Coronary artery (tissue), 2 donors: ENCODE data around the gene GARIN5B.

Experiments
- DNase-seq: peaks from one replicate; pipeline ENCODE4 v3.0.0-alpha.2; 2017; ENCODE audit warnings: low spot score
- H3K27ac ChIP-seq, 2 donors: fragments of 200-600 bp; sonication (generic); one replicate each; pipeline ENCODE4 v1.5.1; 2016 to 2019
- H3K4me3 ChIP-seq: fragments of 200-600 bp; sonication (generic); 2 replicates; pipeline ENCODE4 v1.5.1; 2016; ENCODE audit warnings: mild to moderate bottlenecking, moderate library complexity
- TF ChIP-seq, protein P1 (sequence below): fragments of 200-600 bp; sonication (generic); IDR thresholded peaks from one replicate; pipeline ENCODE4 v1.5.1; 2019; ENCODE audit warnings: antibody characterized with exemption

The GARIN5B gene

DNA sequence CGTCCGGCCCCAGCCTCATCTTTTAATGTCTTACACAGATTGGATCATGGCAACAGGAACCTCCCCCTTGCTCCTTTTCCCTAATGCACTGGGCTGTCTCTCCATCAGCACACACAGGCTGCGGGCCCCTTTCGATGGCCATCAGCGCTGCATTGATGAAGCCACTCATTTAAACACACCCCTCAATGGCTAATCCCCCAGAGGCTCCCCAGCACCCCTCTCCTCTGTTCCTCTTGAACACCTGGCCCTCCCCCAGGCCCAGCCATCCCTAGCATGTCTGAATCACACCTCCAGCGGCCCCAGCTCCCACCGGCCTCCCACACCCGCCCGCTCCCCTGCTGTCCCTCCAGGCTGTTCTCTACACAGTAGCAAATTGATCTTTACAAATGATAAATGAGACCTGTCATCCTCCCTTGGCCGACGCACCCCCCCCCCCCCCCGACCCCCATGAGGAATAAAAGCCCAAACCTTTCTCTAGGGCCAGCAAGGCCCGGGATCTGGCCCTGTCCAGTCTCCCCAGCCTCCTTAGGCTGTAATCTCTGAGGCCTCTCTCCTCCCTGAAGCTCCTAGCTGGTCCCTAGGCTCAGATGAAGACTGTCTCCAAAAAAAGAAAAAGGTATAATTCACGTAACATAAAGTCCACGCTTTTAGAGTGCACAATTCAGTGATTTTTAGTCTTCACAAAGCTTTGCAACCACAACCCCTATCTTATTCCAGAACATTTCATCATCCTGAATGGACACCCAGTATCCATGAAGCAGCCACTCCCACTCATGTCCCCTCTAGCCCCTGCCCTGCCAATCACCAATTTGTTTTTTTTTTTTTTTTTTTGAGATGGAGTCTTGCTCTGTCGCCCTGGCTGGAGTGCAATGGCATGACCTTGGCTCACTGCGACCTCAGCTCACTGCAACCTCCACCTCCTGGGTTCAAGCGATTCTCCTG lies 30.0 kb upstream of the GARIN5B start:
- no peak overlapping the region for H3K27ac ChIP-seq
- TF ChIP-seq, protein P1, sequence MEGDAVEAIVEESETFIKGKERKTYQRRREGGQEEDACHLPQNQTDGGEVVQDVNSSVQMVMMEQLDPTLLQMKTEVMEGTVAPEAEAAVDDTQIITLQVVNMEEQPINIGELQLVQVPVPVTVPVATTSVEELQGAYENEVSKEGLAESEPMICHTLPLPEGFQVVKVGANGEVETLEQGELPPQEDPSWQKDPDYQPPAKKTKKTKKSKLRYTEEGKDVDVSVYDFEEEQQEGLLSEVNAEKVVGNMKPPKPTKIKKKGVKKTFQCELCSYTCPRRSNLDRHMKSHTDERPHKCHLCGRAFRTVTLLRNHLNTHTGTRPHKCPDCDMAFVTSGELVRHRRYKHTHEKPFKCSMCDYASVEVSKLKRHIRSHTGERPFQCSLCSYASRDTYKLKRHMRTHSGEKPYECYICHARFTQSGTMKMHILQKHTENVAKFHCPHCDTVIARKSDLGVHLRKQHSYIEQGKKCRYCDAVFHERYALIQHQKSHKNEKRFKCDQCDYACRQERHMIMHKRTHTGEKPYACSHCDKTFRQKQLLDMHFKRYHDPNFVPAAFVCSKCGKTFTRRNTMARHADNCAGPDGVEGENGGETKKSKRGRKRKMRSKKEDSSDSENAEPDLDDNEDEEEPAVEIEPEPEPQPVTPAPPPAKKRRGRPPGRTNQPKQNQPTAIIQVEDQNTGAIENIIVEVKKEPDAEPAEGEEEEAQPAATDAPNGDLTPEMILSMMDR, result no peak
- no peak for DNase-seq

DNA sequence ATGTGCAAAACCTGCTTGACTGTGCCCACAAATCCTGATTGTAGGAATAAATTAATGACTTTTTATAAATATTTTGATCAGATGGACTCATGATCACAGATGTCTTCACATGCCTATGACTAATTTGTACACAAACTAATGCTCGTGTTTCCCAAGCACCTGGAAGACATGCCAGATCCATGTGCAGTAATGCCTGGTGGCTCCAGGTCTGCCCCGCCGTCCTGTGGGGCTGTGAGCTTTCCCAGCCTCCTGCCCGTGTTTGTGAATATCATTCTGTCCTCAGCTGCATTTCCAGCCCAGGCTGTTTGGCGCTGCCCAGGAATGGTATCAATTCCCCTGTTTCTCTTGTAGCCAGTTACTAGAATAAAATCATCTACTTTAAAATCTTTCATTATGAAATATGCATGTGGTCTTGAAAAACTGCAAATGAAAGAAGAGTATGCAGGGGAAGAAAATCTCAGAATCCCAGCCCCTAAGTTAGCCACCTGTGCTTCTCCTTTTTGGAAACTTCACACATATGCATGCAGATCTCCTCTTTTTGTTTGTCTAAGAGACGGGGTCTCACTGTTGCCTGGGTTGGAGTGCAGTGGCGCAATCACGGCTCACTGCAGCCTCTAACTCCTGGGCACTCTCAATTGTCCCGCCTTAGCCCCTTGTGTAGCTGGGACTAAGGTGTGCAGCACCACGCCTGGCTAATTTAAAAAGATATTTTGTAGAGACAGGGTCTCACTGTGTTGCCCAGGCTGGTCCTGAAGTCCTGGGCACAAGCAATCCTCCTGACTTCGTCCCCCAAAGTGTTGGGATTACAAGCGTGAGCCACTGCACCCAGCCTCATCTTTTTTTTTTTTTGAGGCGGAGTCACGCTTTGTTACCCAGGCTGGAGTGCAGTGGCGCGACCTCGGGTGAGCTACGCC lies 28.9 kb upstream of the GARIN5B start:
- no peak for DNase-seq
- Histone ChIP-seq H3K4me3 (no peak overlapping the region), H3K27ac (no peak overlapping the region)
- TF ChIP-seq, protein P1, result no peak

More for the DNA sequence above, 30.0 kb upstream of the GARIN5B start:
- no peak overlapping the region for H3K4me3 ChIP-seq

DNA sequence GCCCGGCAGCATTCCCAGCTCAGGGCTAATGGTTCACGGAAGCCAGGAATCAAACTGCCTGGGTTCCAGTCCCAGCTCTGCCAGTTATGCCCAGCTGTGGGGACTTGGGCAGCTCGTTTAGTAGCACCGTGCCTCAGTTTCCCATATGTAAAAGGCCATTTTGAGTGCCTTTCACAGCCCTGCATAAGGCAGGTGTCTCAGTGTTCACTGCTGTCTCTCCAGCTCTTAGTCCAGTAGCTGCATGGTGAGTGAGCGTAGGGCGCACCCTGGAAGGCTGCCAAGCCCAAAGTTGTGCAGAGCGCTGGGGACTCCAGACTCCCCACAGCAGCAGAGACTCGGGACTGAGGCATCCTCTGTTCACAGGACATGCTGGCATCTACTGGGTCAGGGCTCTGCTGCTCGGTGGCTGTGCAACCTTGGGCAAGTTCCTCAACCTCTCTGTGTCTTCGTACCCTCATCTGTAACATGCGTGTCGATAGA lies 28.2 kb upstream of the GARIN5B start:
- no peak for DNase-seq
- TF ChIP-seq, protein P1, result no peak
- Histone ChIP-seq H3K27ac (no peak overlapping the region), H3K4me3 (no peak overlapping the region)

DNA sequence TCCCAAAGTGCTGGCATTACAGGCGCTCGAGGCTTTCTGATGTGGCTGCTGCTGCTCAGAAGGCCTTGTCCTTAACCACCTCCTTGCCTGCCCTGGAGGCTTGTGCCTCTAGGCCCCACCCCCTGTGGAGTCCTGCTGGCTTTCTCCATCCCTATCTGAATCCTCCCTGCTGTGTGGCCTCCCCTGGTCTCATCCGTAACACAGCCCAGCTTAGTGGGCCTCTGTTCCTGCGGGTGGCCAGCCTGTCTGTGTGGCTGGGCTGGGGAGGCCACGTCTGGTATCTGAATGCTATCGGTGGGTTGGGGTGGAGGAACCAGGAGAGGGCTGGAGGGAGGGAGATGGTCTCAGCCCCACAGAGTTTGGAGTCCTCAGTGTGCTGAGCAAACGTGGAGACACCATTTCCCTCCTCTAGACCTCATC lies 27.4 kb upstream of the GARIN5B start:
- Histone ChIP-seq H3K27ac (no peak overlapping the region), H3K4me3 (no peak overlapping the region)

DNA sequence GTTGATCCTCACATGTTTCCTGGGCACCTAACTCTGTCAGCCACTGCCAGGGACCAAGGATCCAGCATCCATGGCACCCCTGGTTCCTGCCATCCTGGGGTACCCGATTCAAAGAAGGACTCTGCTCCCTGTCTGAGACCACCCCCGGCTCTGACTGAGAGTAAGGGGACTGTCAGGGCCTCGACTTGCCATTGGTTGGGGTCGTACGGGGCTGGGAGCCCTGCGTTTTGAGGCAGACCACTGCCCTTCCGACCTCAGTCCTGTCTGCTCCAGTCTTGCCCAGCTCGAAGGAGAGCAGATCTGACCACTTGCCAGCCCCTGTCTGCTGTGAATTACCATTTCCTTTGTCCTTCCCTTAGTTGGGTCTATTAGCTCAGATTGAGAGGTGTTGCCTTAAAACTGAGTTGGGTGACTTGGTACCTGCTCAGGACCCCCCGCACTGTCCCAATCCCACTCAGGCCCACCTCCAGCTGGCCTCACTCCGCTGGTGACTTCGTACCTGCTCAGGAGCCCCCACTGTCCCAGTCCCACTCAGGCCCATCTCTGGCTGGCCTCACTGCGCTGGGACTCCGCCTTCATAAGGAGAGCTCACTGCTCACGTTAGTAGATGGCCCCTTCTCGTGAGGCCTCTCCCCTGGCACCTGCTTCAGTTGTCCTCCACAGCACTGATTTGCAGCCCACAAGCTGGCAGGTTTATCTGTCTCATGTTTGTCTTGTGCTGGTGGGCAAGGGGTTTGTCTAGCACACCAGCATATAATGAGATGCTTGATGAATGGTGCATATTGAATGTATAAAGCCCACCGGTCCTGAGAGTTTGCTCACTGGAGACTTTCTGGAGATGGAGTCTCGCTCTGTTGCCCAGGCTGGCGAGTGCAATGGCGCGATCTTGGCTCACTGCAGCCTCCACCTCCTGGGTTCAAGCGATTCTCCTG lies 26.6 kb upstream of the GARIN5B start:
- TF ChIP-seq, protein P1, result no peak

More for the DNA sequence above, 27.4 kb upstream of the GARIN5B start:
- TF ChIP-seq, protein P1, result no peak
- no peak for DNase-seq

More for the DNA sequence above, 26.6 kb upstream of the GARIN5B start:
- Histone ChIP-seq H3K27ac (no peak overlapping the region), H3K4me3 (no peak overlapping the region)
- no peak for DNase-seq
